Liver (tissue), 9 donors: ENCODE data around the gene PCDH19. TPM values are rescaled to one million over a fixed set of nuclear protein-coding genes. Genes with fewer than 3 reads are reported as not detected.

Experiments
- DNase-seq: peaks from one replicate; pipeline ENCODE4 v3.0.0-alpha.2; 2017; ENCODE audit warnings: low spot score
- H3K27ac ChIP-seq, 2 donors: one replicate each; pipeline ENCODE4 v1.7.0; 2013; ENCODE audit warnings: inconsistent platforms in 2 of 2, low read length in 2 of 2, control low read depth in 1 of 2, low read depth in 1 of 2, mild to moderate bottlenecking in 1 of 2
- H3K27me3 ChIP-seq, 4 donors: one replicate each; pipeline versions ENCODE4 v1.6.1 to v1.7.0; 2013; ENCODE audit warnings: low read length in 3 of 4, inconsistent platforms in 1 of 4, mild to moderate bottlenecking in 1 of 4, moderate library complexity in 1 of 4; ENCODE audit not compliant: control insufficient read depth in 4 of 4, insufficient read depth in 4 of 4
- H3K36me3 ChIP-seq, 4 donors: one replicate each; pipeline versions ENCODE4 v1.6.1 to v1.7.0; 2013; ENCODE audit warnings: low read length in 3 of 4, mild to moderate bottlenecking in 3 of 4, low read depth in 1 of 4, moderate library complexity in 1 of 4; ENCODE audit not compliant: control insufficient read depth in 4 of 4, insufficient read depth in 3 of 4
- H3K4me1 ChIP-seq, 4 donors: one replicate each; pipeline versions ENCODE4 v1.6.1 to v1.7.0; 2013; ENCODE audit warnings: low read length in 3 of 4, mild to moderate bottlenecking in 3 of 4, moderate library complexity in 1 of 4; ENCODE audit not compliant: control insufficient read depth in 4 of 4, insufficient read depth in 4 of 4
- H3K4me3 ChIP-seq, 3 donors: one replicate each; pipeline versions ENCODE4 v1.6.1 to v1.7.0; 2013; ENCODE audit warnings: low read length in 3 of 3, control low read depth in 1 of 3, low read depth in 1 of 3, mild to moderate bottlenecking in 1 of 3
- H3K9ac ChIP-seq, 2 donors: one replicate each; pipeline ENCODE4 v1.7.0; 2013; ENCODE audit warnings: low read length in 2 of 2, mild to moderate bottlenecking in 2 of 2, moderate library complexity in 2 of 2, control low read depth in 1 of 2, low read depth in 1 of 2
- H3K9me3 ChIP-seq, 4 donors: one replicate each; pipeline versions ENCODE4 v1.6.1 to v1.7.0; 2013; ENCODE audit warnings: low read length in 3 of 4; ENCODE audit not compliant: control insufficient read depth in 4 of 4
- CTCF ChIP-seq: fragments of 150-350 bp; IDR thresholded peaks from 2 replicates; pipeline ENCODE4 v1.5.1; 2017; ENCODE audit warnings: improper control_type of control experiment, low read depth, low read length; ENCODE audit not compliant: missing input control
- EGR1 ChIP-seq, 2 donors: IDR thresholded peaks; 2 replicates each; pipeline ENCODE4 v1.6.1; 2016 to 2018; ENCODE audit warnings: antibody characterized with exemption in 2 of 2, low read depth in 2 of 2
- FOXA2 ChIP-seq: IDR thresholded peaks from 2 replicates; pipeline ENCODE4 v1.6.1; 2016; ENCODE audit warnings: antibody characterized with exemption
- GABPA ChIP-seq, 2 donors: IDR thresholded peaks in 1 of 2; conservative IDR thresholded peaks in 1 of 2; 2 replicates each; pipeline ENCODE4 v1.6.1; 2016; ENCODE audit warnings: antibody characterized with exemption in 2 of 2, mild to moderate bottlenecking in 1 of 2, moderate library complexity in 1 of 2
- HNF4A ChIP-seq, 2 donors: conservative IDR thresholded peaks; 2 replicates each; pipeline ENCODE4 v1.6.1; 2016; ENCODE audit warnings: antibody characterized with exemption in 2 of 2, mild to moderate bottlenecking in 2 of 2
- JUND ChIP-seq, 2 donors: IDR thresholded peaks; 2 replicates each; pipeline ENCODE4 v1.6.1; 2016; ENCODE audit warnings: antibody characterized with exemption in 2 of 2
- MAX ChIP-seq: IDR thresholded peaks from 2 replicates; pipeline ENCODE4 v1.6.1; 2016; ENCODE audit warnings: antibody characterized with exemption
- YY1 ChIP-seq: IDR thresholded peaks from 2 replicates; pipeline ENCODE4 v1.6.1; 2016; ENCODE audit warnings: antibody characterized with exemption, mild to moderate bottlenecking
- ZBTB33 ChIP-seq: IDR thresholded peaks from 2 replicates; pipeline ENCODE4 v1.6.1; 2016; ENCODE audit warnings: antibody characterized with exemption
- WGBS: extraction: QIAGEN DNeasy Blood & Tissue Kit; methylation state at CpG from one replicate; pipeline ENCODE4 v1.1.7; 2013; 5-methylcytosine and 5-hydroxymethylcytosine counted together
- polyA plus RNA-seq, 2 donors: library from polyadenylated mRNA; stranded (reverse) in 1 of 2; unstranded in 1 of 2; fragments of 200-250 nt in 1 of 2; fragments of >200 nt in 1 of 2; fragmentation: Nextera tagmentation in 1 of 2; extraction: Ambion mirVana in 1 of 2; gene quantifications; one replicate each; pipeline versions ENCODE4 v1.2.1 to v1.2.3, GENCODE V29; 2013 to 2015
- total RNA-seq, 2 donors: library from RNA; depleted of rRNA; stranded (reverse); fragments of >200 nt; gene quantifications; one replicate each; pipeline ENCODE4 v1.2.3, GENCODE V29; 2014
- donor health status: healthy.
- donor health status: healthy.
- donor health status: healthy.
- donor health status: healthy.
- donor health status: healthy.

The PCDH19 gene
- total and polyA plus RNA-seq, 4 donors, result 0.03 to 0.44 (median 0.17) TPM; not detected in 1

GRCh38 chrX:100350704-100351489, 59.2 kb downstream of the PCDH19 start:
- Histone ChIP-seq H3K27me3 (no peaks in the 10 kb centered on the region), H3K36me3 (no peaks in the 10 kb centered on the region), H3K27ac (no peak overlapping the region), H3K9ac (no peak overlapping the region), H3K4me3 (no peak overlapping the region), H3K4me1 (no peaks in the 10 kb centered on the region), H3K9me3 (no peaks in the 10 kb centered on the region)
- no peak for TF ChIP-seq ZBTB33
- no peak for TF ChIP-seq YY1
- no peak for TF ChIP-seq FOXA2
- no peak for TF ChIP-seq MAX
- no peak for TF ChIP-seq CTCF
- no peak for TF ChIP-seq JUND (IDR thresholded peaks at IDR 0.05)
- DNase-seq, result no peak
- WGBS, result 78% methylated on average over 5 of the region's 5 CpGs

- no peaks in the 10 kb centered on the region for H3K9me3 ChIP-seq
- TF ChIP-seq JUND (IDR thresholded peaks at IDR 0.05) (no peak), EGR1 (IDR thresholded peaks at IDR 0.05; ENCODE audit: low read depth in 2 of 2) (no peak), GABPA (IDR thresholded peaks at IDR 0.05 in 1 of 2, conservative IDR thresholded peaks at IDR 0.05 in 1 of 2) (no peak), CTCF (no peak), HNF4A (conservative IDR thresholded peaks at IDR 0.05) (no peak)
- no peaks in the 10 kb centered on the region for H3K27me3 ChIP-seq
- no peaks in the 10 kb centered on the region for H3K36me3 ChIP-seq
- H3K9ac ChIP-seq, result no peak overlapping the region
- DNase-seq, result no peak
- no peaks in the 10 kb centered on the region for H3K4me1 ChIP-seq
- H3K4me3 ChIP-seq, result no peak overlapping the region
- H3K27ac ChIP-seq, result no peak overlapping the region
These were observed 60.7 kb downstream of the PCDH19 start for GRCh38 chrX:100349391-100349790.

- TF ChIP-seq FOXA2 (no peak), ZBTB33 (no peak), CTCF (no peak)
- Histone ChIP-seq H3K4me3 (no peak overlapping the region), H3K36me3 (no peaks in the 10 kb centered on the region), H3K4me1 (no peaks in the 10 kb centered on the region), H3K27ac (no peak overlapping the region), H3K9ac (no peak overlapping the region), H3K27me3 (peaks cover 0 to 3% (median 0%) of the 10 kb centered on the region in 4 donors), H3K9me3 (no peaks in the 10 kb centered on the region)
- 87% methylated on average over 4 of the region's 4 CpGs for WGBS
- DNase-seq, result no peak
These were observed 68.9 kb downstream of the PCDH19 start for GRCh38 chrX:100341142-100341510.
